VCaP (cell line): Measurements from ENCODE around the gene SSRP1.
"Not testable (repeated sequence)": the region's sequence is repeated elsewhere in the genome, so short reads cannot be mapped to it uniquely, and the experiment has no call there.

Source experiments
- H3K27ac ChIP-seq: fragments of 450-650 bp; 2 replicates; pipeline ENCODE4 v1.5.1; 2017
- TF ChIP-seq, protein P1 (sequence below): fragments of 450-650 bp; conservative IDR thresholded peaks from 2 replicates; pipeline ENCODE4 v1.5.1; 2017; ENCODE audit warnings: mild to moderate bottlenecking, moderate library complexity

SSRP1 gene

GRCh38 chr11:57303280-57303989 is 32.3 kb downstream of the SSRP1 start:
- H3K27ac ChIP-seq: no peak overlapping the region
- TF ChIP-seq, protein P1, sequence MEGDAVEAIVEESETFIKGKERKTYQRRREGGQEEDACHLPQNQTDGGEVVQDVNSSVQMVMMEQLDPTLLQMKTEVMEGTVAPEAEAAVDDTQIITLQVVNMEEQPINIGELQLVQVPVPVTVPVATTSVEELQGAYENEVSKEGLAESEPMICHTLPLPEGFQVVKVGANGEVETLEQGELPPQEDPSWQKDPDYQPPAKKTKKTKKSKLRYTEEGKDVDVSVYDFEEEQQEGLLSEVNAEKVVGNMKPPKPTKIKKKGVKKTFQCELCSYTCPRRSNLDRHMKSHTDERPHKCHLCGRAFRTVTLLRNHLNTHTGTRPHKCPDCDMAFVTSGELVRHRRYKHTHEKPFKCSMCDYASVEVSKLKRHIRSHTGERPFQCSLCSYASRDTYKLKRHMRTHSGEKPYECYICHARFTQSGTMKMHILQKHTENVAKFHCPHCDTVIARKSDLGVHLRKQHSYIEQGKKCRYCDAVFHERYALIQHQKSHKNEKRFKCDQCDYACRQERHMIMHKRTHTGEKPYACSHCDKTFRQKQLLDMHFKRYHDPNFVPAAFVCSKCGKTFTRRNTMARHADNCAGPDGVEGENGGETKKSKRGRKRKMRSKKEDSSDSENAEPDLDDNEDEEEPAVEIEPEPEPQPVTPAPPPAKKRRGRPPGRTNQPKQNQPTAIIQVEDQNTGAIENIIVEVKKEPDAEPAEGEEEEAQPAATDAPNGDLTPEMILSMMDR: no peak

DNA sequence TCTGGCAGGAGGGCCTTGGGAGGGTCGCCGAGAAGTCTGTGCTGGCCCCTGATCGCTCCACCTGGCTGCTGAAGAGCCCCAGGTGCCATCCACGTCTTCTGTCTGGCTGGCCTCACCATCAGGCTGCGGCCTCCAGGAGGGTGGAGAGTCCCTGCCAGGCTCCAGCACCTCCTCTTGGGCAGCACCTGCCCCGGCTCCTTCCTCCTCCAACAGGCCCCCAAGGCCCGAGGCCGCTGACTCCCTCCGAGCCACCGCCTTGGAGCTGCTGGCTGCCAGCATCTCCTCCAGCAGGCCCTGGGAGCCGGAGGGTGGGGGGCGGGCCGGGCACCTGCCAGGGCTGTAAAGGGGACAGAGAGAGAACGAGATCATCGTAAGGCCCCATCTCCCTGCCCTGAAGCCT is 33.2 kb downstream of the SSRP1 start:
- H3K27ac ChIP-seq: no peak overlapping the region
- TF ChIP-seq, protein P1: no peak

DNA sequence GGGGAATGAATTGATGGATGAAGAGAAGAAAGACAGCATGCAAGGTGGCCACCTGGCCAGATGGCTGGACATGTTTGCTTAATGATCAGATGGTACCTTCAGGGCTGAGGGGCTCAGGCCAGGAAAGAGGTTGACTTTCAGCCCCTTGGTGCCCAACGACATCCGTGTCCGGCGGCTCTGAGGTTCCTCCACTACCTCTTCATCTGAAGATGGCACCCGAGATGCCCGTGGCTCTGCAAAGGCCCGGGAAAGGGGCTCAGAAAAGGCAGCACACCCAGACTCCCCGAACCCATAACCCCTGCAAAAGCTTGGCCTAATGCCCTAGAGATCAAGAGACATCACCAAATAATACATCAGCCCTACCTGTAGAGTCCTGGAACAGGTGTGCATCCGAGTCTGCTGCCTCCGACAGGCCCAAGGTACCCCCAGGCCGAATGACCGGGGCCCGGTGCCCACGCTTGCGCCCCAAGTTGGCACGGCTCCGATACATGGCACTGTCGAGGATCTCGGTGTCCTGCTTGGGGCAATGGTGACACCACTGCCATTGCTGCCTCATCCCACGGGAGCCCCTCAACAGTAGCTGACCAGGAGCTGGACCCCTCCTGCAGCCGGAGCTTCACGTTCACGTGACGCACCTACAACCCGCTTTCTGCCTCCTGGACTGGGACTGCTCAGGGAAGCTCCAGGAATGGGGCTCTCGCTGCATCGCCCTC is 33.8 kb downstream of the SSRP1 start:
- TF ChIP-seq, protein P1: no peak
- H3K27ac ChIP-seq: no peak overlapping the region

- H3K27ac ChIP-seq: no peak overlapping the region
- TF ChIP-seq, protein P1: no peak
These were observed 34.9 kb downstream of the SSRP1 start for GRCh38 chr11:57300785-57301184.

DNA sequence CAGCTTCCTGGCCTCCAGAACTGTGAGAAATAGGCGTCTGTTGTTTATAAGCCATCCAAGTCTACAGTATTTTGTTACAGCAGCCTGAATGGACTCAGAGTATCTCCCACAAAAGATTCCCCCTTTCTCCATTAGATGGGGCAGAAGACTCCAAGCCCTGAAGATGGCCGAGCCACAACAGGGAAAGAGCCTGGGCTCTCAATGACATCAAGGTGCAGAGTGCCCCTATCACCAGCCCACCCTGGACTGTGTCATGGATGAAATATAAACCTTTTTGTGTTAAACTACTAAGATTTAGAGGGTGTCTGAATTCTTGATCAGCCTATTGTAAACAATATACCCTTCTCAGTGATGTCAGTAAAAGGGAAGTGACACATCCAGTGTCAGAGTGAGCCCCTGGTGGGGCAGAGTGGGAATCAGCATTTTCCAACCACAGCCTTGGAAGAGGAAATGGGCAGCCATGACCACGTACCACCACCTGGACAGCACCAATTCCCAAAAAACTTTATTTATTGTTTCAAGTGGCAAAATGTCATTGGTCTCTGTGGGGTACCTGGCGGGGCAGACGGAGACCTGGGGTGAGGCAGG is 36.4 kb downstream of the SSRP1 start:
- TF ChIP-seq, protein P1: no peak
- no peak overlapping the region for H3K27ac ChIP-seq

DNA sequence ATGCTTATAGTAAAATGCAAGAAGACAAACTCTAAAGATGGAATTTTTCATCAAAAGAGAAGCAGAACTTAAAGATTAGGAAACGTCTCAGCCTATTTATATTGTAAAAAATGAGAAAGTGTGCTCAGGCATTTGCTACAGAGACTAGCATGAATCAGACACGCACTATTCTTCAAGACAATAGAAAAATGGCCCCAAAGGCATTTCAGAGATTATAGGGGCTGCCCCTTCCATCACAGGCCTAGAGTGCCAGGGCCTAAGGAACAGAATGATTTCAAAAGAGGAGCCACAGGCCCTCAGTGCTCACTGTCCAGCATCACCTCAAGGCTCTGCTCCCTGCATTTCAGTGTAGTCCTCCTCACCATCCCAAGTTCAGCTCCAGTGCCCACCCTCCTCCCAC is 38.5 kb downstream of the SSRP1 start:
- TF ChIP-seq, protein P1: no peak

GRCh38 chr11:57296205-57296604 is 39.5 kb downstream of the SSRP1 start:
- not testable (repeated sequence) for H3K27ac ChIP-seq

More for the DNA sequence above, 38.5 kb downstream of the SSRP1 start:
- no peak overlapping the region for H3K27ac ChIP-seq
